H9 (cell line): Measurements from ENCODE around the gene MAN1A2. TPM values are rescaled to one million over a fixed set of nuclear protein-coding genes. Genes with fewer than 3 reads are reported as not detected.

Source experiments
- DNase-seq: peaks from one replicate; pipeline ENCODE4 v3.0.0-alpha.2; 2017
- H2AFZ ChIP-seq: one replicate; pipeline ENCODE4 v1.6.1; 2013; ENCODE audit warnings: mild to moderate bottlenecking, low read length, control low read depth, moderate library complexity
- H2AK5ac ChIP-seq: 2 replicates; pipeline ENCODE4 v1.6.1; 2013; ENCODE audit warnings: low read length, control low read depth, mixed read lengths; ENCODE audit not compliant: insufficient read length
- H2BK120ac ChIP-seq: one replicate; pipeline ENCODE4 v1.6.1; 2013; ENCODE audit warnings: low read depth, mild to moderate bottlenecking, low read length, control low read depth, inconsistent platforms; ENCODE audit not compliant: poor library complexity, severe bottlenecking
- H2BK12ac ChIP-seq: 2 replicates; pipeline ENCODE4 v1.6.1; 2013; ENCODE audit warnings: low read length, control low read depth, mixed read lengths, low read depth; ENCODE audit not compliant: insufficient read length
- H2BK15ac ChIP-seq: 2 replicates; pipeline ENCODE4 v1.6.1; 2013; ENCODE audit warnings: low read depth, low read length, control low read depth
- H2BK20ac ChIP-seq: one replicate; pipeline ENCODE4 v1.6.1; 2013; ENCODE audit warnings: low read depth, mild to moderate bottlenecking, low read length, control low read depth, inconsistent platforms; ENCODE audit not compliant: poor library complexity, severe bottlenecking
- H2BK5ac ChIP-seq: 2 replicates; pipeline ENCODE4 v1.6.1; 2013; ENCODE audit warnings: low read length, control low read depth, mixed read lengths; ENCODE audit not compliant: insufficient read length
- H3K14ac ChIP-seq: 2 replicates; pipeline ENCODE4 v1.6.1; 2013; ENCODE audit warnings: low read length, control low read depth; ENCODE audit not compliant: insufficient read depth
- H3K18ac ChIP-seq: 2 replicates; pipeline ENCODE4 v1.6.1; 2013; ENCODE audit warnings: low read depth, mild to moderate bottlenecking, mixed read lengths, low read length, control low read depth; ENCODE audit not compliant: insufficient read length
- H3K23ac ChIP-seq: 2 replicates; pipeline ENCODE4 v1.6.1; 2013; ENCODE audit warnings: low read length, control low read depth, mixed read lengths, low read depth; ENCODE audit not compliant: insufficient read length
- H3K23me2 ChIP-seq: 2 replicates; pipeline ENCODE4 v1.6.1; 2013; ENCODE audit warnings: low read depth, mild to moderate bottlenecking, mixed read lengths, low read length, control low read depth; ENCODE audit not compliant: insufficient read length, poor library complexity, severe bottlenecking
- H3K27ac ChIP-seq: 2 replicates; pipeline ENCODE4 v1.5.1; 2013; ENCODE audit warnings: low read length, control low read depth, mixed read lengths, low read depth; ENCODE audit not compliant: insufficient read length
- H3K27me3 ChIP-seq: 2 replicates; pipeline ENCODE4 v1.6.1; 2013; ENCODE audit warnings: low read length, control low read depth, inconsistent platforms; ENCODE audit not compliant: insufficient read depth
- H3K4ac ChIP-seq: 2 replicates; pipeline ENCODE4 v1.6.1; 2013; ENCODE audit warnings: low read depth, mild to moderate bottlenecking, control low read depth, inconsistent platforms, low read length, moderate library complexity
- H3K4me1 ChIP-seq: 2 replicates; pipeline ENCODE4 v1.6.1; 2013; ENCODE audit warnings: low read length, control low read depth, inconsistent platforms; ENCODE audit not compliant: insufficient read depth
- H3K4me2 ChIP-seq: 2 replicates; pipeline ENCODE4 v1.6.1; 2013; ENCODE audit warnings: low read length, control low read depth, mixed read lengths; ENCODE audit not compliant: insufficient read length, insufficient read depth
- H3K56ac ChIP-seq: 2 replicates; pipeline ENCODE4 v1.6.1; 2013; ENCODE audit warnings: low read depth, mild to moderate bottlenecking, mixed read lengths, low read length, control low read depth; ENCODE audit not compliant: insufficient read length
- H3K79me1 ChIP-seq: 2 replicates; pipeline ENCODE4 v1.6.1; 2013; ENCODE audit warnings: low read depth, mild to moderate bottlenecking, moderate library complexity, low read length, control low read depth, inconsistent platforms; ENCODE audit not compliant: insufficient read depth, poor library complexity, severe bottlenecking
- H3K79me2 ChIP-seq: 2 replicates; pipeline ENCODE4 v1.6.1; 2013; ENCODE audit warnings: low read length, control low read depth, inconsistent platforms; ENCODE audit not compliant: insufficient read depth
- H3K9ac ChIP-seq: 2 replicates; pipeline ENCODE4 v1.6.1; 2013; ENCODE audit warnings: low read length, control low read depth, mixed read lengths; ENCODE audit not compliant: insufficient read length; ENCODE audit errors: extremely low read depth
- H3K9me3 ChIP-seq: one replicate; pipeline ENCODE4 v1.6.1; 2013; ENCODE audit warnings: low read depth, low read length, inconsistent platforms; ENCODE audit not compliant: control insufficient read depth
- H3T11ph ChIP-seq: one replicate; pipeline ENCODE4 v1.6.1; 2013; ENCODE audit warnings: mild to moderate bottlenecking, low read length, control low read depth, inconsistent platforms
- H4K20me1 ChIP-seq: one replicate; pipeline ENCODE4 v1.6.1; 2013; ENCODE audit not compliant: control insufficient read depth, insufficient read length, insufficient read depth
- H4K5ac ChIP-seq: 2 replicates; pipeline ENCODE4 v1.6.1; 2013; ENCODE audit warnings: low read depth, mild to moderate bottlenecking, mixed read lengths, low read length, control low read depth; ENCODE audit not compliant: insufficient read length
- H4K8ac ChIP-seq: replicated peaks from 2 replicates; pipeline ENCODE4 v1.6.1; 2013; ENCODE audit warnings: low read length, control low read depth, mixed read lengths, low read depth; ENCODE audit not compliant: insufficient read length
- H4K91ac ChIP-seq: 2 replicates; pipeline ENCODE4 v1.6.1; 2013; ENCODE audit warnings: low read depth, mild to moderate bottlenecking, moderate library complexity, mixed read lengths, low read length, control low read depth; ENCODE audit not compliant: insufficient read length
- H3K27ac Mint-ChIP-seq, 3 experiments: 2 replicates in 2 of 3; 3 replicates in 1 of 3; pipeline ENCODE4 v1.8.0; 2020 to 2021; ENCODE audit warnings: mixed read lengths in 3 of 3, mild to moderate bottlenecking in 1 of 3, moderate library complexity in 1 of 3
- H3K27me3 Mint-ChIP-seq: 2 replicates; pipeline ENCODE4 v1.8.0; 2021; ENCODE audit warnings: low read depth, mild to moderate bottlenecking, moderate library complexity, mixed read lengths
- H3K36me3 Mint-ChIP-seq, 3 experiments: 2 replicates in 2 of 3; 3 replicates in 1 of 3; pipeline ENCODE4 v1.8.0; 2020 to 2021; ENCODE audit warnings: low read depth in 3 of 3, mixed read lengths in 3 of 3; ENCODE audit not compliant: insufficient read depth in 1 of 3
- H3K4me1 Mint-ChIP-seq, 2 experiments: 2 replicates each; pipeline ENCODE4 v1.8.0; 2020; ENCODE audit warnings: mixed read lengths in 2 of 2
- H3K4me3 Mint-ChIP-seq, 2 experiments: 2 replicates in 1 of 2; 3 replicates in 1 of 2; pipeline ENCODE4 v1.8.0; 2020 to 2021; ENCODE audit warnings: mild to moderate bottlenecking in 2 of 2, mixed read lengths in 2 of 2, moderate library complexity in 1 of 2
- H3K9me3 Mint-ChIP-seq, 2 experiments: 2 replicates in 1 of 2; 3 replicates in 1 of 2; pipeline ENCODE4 v1.8.0; 2020; ENCODE audit warnings: mild to moderate bottlenecking in 2 of 2, mixed read lengths in 2 of 2, moderate library complexity in 1 of 2
- WGBS: extraction: QIAGEN DNeasy Blood & Tissue Kit; methylation state at CpG from one replicate; pipeline ENCODE4 v1.1.7; 2013; ENCODE audit warnings: missing lambda C conversion rate, low lambda C conversion rate, mixed read lengths; ENCODE audit not compliant: insufficient read length; ENCODE audit errors: extremely low coverage; 5-methylcytosine and 5-hydroxymethylcytosine counted together
- total RNA-seq: library from RNA; stranded (reverse); gene quantifications from 2 replicates; pipeline ENCODE4 v1.2.1, GENCODE V29; 2021
- TF ChIP-seq, protein P1 (sequence below): fragments of 200-600 bp; sonication (generic); conservative IDR thresholded peaks from 3 replicates; pipeline ENCODE4 v1.8.0; 2021; ENCODE audit warnings: antibody characterized with exemption, mild to moderate bottlenecking

MAN1A2 gene
- total RNA-seq, 1 experiment from 2014 or later = 24.0 TPM

DNA sequence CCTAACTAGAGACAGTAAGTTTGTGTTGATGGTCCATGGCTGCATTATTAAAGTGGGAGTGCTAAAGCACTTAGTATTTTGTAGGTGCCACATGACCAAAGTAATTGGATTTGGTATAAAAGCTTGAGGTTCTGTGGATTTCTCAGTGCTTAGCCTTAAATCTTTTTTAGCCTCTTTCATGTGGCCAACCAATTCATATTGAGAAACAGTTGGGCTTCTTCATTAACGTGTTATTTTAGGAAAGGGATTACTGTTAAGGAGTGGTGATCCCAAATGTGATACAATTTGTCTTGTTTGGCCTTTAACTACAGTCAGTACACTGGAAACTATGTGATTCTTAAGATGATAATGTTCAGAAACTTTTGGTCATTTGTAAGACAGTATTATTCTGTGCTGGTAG lies 25.5 kb downstream of the MAN1A2 start:
- Histone ChIP-seq H2BK12ac (no peak overlapping the region), H2BK15ac (no peak overlapping the region), H4K91ac (no peak overlapping the region), H2AK5ac (no peak overlapping the region), H3K18ac (no peak overlapping the region), H3K23ac (no peak overlapping the region), H2BK20ac (no peak overlapping the region), H3K9ac (no peak overlapping the region), H3K27me3 (no peaks in the 10 kb centered on the region), H4K5ac (no peak overlapping the region), H3K23me2 (no peaks in the 10 kb centered on the region), H3K4ac (no peak overlapping the region), H4K20me1 (no peaks in the 10 kb centered on the region), H2AFZ (no peak overlapping the region), H3T11ph (no peak overlapping the region), H3K79me1 (no peaks in the 10 kb centered on the region), H3K56ac (no peak overlapping the region), H4K8ac (no peak overlapping the region), H3K79me2 (no peaks in the 10 kb centered on the region), H3K4me1 (no peaks in the 10 kb centered on the region), H3K27ac (no peak overlapping the region), H3K4me2 (no peak overlapping the region), H3K14ac (no peak overlapping the region), H2BK120ac (no peak overlapping the region), H3K9me3 (no peaks in the 10 kb centered on the region), H2BK5ac (no peak overlapping the region)
- no peaks in the 10 kb centered on the region for H3K9me3 Mint-ChIP-seq
- no peak for DNase-seq
- WGBS = no CpG with 5 or more reads among the region's 1 CpG
- no peak overlapping the region for H3K27ac Mint-ChIP-seq
- no peak overlapping the region for H3K4me3 Mint-ChIP-seq
- peaks cover 18 to 20% of the 10 kb centered on the region in 2 experiments for H3K4me1 Mint-ChIP-seq
- no peaks in the 10 kb centered on the region for H3K36me3 Mint-ChIP-seq
- H3K27me3 Mint-ChIP-seq = no peaks in the 10 kb centered on the region
- TF ChIP-seq, protein P1, sequence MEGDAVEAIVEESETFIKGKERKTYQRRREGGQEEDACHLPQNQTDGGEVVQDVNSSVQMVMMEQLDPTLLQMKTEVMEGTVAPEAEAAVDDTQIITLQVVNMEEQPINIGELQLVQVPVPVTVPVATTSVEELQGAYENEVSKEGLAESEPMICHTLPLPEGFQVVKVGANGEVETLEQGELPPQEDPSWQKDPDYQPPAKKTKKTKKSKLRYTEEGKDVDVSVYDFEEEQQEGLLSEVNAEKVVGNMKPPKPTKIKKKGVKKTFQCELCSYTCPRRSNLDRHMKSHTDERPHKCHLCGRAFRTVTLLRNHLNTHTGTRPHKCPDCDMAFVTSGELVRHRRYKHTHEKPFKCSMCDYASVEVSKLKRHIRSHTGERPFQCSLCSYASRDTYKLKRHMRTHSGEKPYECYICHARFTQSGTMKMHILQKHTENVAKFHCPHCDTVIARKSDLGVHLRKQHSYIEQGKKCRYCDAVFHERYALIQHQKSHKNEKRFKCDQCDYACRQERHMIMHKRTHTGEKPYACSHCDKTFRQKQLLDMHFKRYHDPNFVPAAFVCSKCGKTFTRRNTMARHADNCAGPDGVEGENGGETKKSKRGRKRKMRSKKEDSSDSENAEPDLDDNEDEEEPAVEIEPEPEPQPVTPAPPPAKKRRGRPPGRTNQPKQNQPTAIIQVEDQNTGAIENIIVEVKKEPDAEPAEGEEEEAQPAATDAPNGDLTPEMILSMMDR = no peak
